Activated CD8-positive, alpha-beta T cell treated with anti-CD3 and anti-CD28 coated beads for 36 hours (primary cell): ENCODE data around the gene NUP214. TPM values are rescaled to one million over a fixed set of nuclear protein-coding genes. Genes with fewer than 3 reads are reported as not detected.

Experiments
- ATAC-seq: fragments of 200-7000 bp; cut with Tn5 transposase; one replicate; pipeline ENCODE4 v1.10.0; 2021; ENCODE audit warnings: mild to moderate bottlenecking, moderate library complexity
- CTCF ChIA-PET: fragments of 350-600 bp; sonication (Branson Sonifier 250); formaldehyde crosslinking; loops from one replicate; lab custom pipeline; 2021; ENCODE audit warnings: antibody characterized with exemption; lab: Charles Lee
- POLR2A ChIA-PET: fragments of 350-600 bp; sonication (Branson Sonifier 250); formaldehyde crosslinking; loops from one replicate; lab custom pipeline; 2021; ENCODE audit warnings: antibody characterized with exemption; lab: Charles Lee
- DNase-seq: peaks from one replicate; pipeline ENCODE4 v3.0.0-alpha.2; 2020
- H3K27ac Mint-ChIP-seq: one replicate; pipeline ENCODE4 v1.8.0; 2021; ENCODE audit warnings: mild to moderate bottlenecking, mixed read lengths
- H3K27me3 Mint-ChIP-seq: one replicate; pipeline ENCODE4 v1.8.0; 2021; ENCODE audit warnings: mixed read lengths
- H3K36me3 Mint-ChIP-seq: one replicate; pipeline ENCODE4 v1.8.0; 2021; ENCODE audit warnings: low read depth, mixed read lengths
- H3K4me1 Mint-ChIP-seq: one replicate; pipeline ENCODE4 v1.8.0; 2021; ENCODE audit warnings: low read depth, mixed read lengths
- H3K4me3 Mint-ChIP-seq: one replicate; pipeline ENCODE4 v1.8.0; 2021; ENCODE audit warnings: mild to moderate bottlenecking, moderate library complexity, mixed read lengths
- H3K9me3 Mint-ChIP-seq: one replicate; pipeline ENCODE4 v1.8.0; 2021; ENCODE audit warnings: mixed read lengths
- CTCF ChIP-seq: fragments of 200-600 bp; IDR thresholded peaks from one replicate; pipeline ENCODE4 v1.8.0; 2022; ENCODE audit warnings: antibody characterized with exemption, mild to moderate bottlenecking
- intact Hi-C: fragments of 100-400 bp; cut with micrococcal nuclease; formaldehyde crosslinking; loops from one replicate; pipeline ENCODE4 v1.10.0; 2022
- total RNA-seq, 2 experiments: library from RNA; stranded (reverse); gene quantifications; one replicate each; pipeline ENCODE4 v1.2.3, GENCODE V29; 2021

NUP214 gene
- total RNA-seq, 2 experiments from 2014 or later, result 57.6 to 58.3 TPM

DNA sequence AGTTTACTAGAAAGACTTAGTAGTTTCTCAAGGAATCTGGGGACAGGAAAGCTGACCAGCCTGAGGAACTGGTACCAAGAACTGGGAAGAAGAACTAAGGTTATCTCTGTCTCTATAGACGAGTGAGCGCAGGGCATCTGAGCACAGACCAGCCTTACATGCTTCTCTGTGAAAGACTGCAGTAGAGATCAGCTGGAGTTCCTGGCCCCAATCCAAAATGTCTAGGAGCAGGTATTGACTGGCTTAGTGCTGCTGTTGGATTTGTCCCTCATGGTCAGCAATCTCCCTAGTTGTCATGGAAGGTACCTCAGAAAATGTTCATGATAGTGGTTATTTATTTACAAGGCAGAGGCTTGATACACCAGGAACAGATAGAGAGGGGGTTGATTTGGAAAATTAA, 13.3 kb downstream of the NUP214 start:
- Mint-ChIP-seq H3K27me3 (no peaks in the 10 kb centered on the region), H3K9me3 (no peaks in the 10 kb centered on the region), H3K4me3 (no peak overlapping the region), H3K36me3 (peaks cover 50% of the 10 kb centered on the region), H3K4me1 (peaks cover 2% of the 10 kb centered on the region), H3K27ac (no peak overlapping the region)
- no peak for TF ChIP-seq CTCF
- DNase-seq (no peak), ATAC-seq (no peak)
- ChIA-PET CTCF (interaction anchor here (1.1 kb wide), 1 partner anchor 43 kb away, joined by 3 read pairs; no protein-coding TSS in a partner anchor), POLR2A (interaction anchor here (1.5 to 1.8 kb wide), 2 partner anchors 10 to 13 kb away, joined by 5 to 8 read pairs; partner anchors contain the start of gene NUP214)
- intact Hi-C loops, result no loop called here

- no peak for TF ChIP-seq CTCF
- peaks cover 50% of the 10 kb centered on the region for H3K36me3 Mint-ChIP-seq
- H3K4me1 Mint-ChIP-seq, result peaks cover 2% of the 10 kb centered on the region
- POLR2A ChIA-PET, result interaction anchor here (0.6 to 3.6 kb wide), 6 partner anchors 9 to 383 kb away, joined by 3 to 14 read pairs (median 4); partner anchors contain the start of gene NUP214
- CTCF ChIA-PET, result interaction anchor here (0.8 to 1.1 kb wide), 2 partner anchors 38 to 42 kb away, joined by 3 read pairs; no protein-coding TSS in a partner anchor
- no peaks in the 10 kb centered on the region for H3K27me3 Mint-ChIP-seq
- H3K27ac Mint-ChIP-seq, result no peak overlapping the region
- ATAC-seq (no peak), DNase-seq (no peak)
- H3K9me3 Mint-ChIP-seq, result no peaks in the 10 kb centered on the region
- H3K4me3 Mint-ChIP-seq, result no peak overlapping the region
- intact Hi-C loops, result no loop called here
Measured at GRCh38 chr9:131140112-131140511, 14.7 kb downstream of the NUP214 start.

- DNase-seq (no peak), ATAC-seq (no peak)
- Mint-ChIP-seq H3K27ac (no peak overlapping the region), H3K36me3 (peaks cover 51% of the 10 kb centered on the region), H3K9me3 (no peaks in the 10 kb centered on the region), H3K4me1 (peaks cover 2% of the 10 kb centered on the region), H3K27me3 (no peaks in the 10 kb centered on the region), H3K4me3 (no peak overlapping the region)
- TF ChIP-seq CTCF, result no peak
- ChIA-PET CTCF (no interaction called here), POLR2A (interaction anchor here (0.6 to 3.6 kb wide), 3 partner anchors 8 to 382 kb away, joined by 3 to 14 read pairs (median 8); partner anchors contain the start of gene NUP214)
- intact Hi-C loops, result no loop called here
Measured at GRCh38 chr9:131140550-131140949, 15.2 kb downstream of the NUP214 start.

DNA sequence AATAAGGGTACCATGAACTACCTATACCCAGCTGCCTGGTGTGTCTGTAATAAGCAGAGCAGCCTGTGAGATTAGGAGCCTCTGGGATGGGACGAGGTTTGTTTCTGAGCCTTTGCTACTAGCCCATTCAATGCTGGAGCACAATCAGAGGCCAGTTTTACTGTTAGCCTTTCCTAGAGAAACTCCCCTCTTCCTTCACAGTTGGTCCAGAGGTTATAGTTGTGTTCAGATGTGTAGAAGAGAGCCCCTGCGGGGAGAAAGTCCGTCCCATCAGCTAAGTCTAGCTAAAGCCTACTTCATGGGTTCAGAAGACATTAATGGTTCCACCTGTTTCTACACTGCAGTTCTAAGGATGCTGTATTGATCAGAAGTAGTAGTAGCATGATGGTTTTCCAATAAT, 16.8 kb downstream of the NUP214 start:
- ChIA-PET CTCF (interaction anchor here (2.0 kb wide), 1 partner anchor 194 kb away, joined by 7 read pairs; no protein-coding TSS in a partner anchor), POLR2A (interaction anchor here (3.6 kb wide), 1 partner anchor 17 kb away, joined by 14 read pairs; the partner anchor contains the start of gene NUP214)
- Mint-ChIP-seq H3K27ac (no peak overlapping the region), H3K27me3 (no peaks in the 10 kb centered on the region), H3K9me3 (no peaks in the 10 kb centered on the region), H3K4me3 (no peak overlapping the region), H3K4me1 (no peaks in the 10 kb centered on the region), H3K36me3 (peaks cover 45% of the 10 kb centered on the region)
- intact Hi-C loops, result no loop called here
- DNase-seq, result no peak
- no peak for TF ChIP-seq CTCF
- ATAC-seq, result no peak

- ATAC-seq, result no peak
- Mint-ChIP-seq H3K4me1 (peaks cover 6% of the 10 kb centered on the region), H3K27me3 (no peaks in the 10 kb centered on the region), H3K36me3 (peaks cover 49% of the 10 kb centered on the region), H3K27ac (peak overlapping the region; percentile 21), H3K9me3 (no peaks in the 10 kb centered on the region), H3K4me3 (no peak overlapping the region)
- intact Hi-C loops, result no loop called here
- no peak for TF ChIP-seq CTCF
- POLR2A ChIA-PET, result interaction anchor here (0.6 to 1.4 kb wide), 3 partner anchors 10 to 117 kb away, joined by 3 to 5 read pairs (median 4); no protein-coding TSS in a partner anchor
- CTCF ChIA-PET, result no interaction called here
- no peak for DNase-seq
Measured at GRCh38 chr9:131144201-131144600, 18.8 kb downstream of the NUP214 start.
